ENCODE results near the gene CAPG.
A peak's percentile ranks its signal among the peaks of the same experiment; 100 is the strongest.

CAPG gene

DNA sequence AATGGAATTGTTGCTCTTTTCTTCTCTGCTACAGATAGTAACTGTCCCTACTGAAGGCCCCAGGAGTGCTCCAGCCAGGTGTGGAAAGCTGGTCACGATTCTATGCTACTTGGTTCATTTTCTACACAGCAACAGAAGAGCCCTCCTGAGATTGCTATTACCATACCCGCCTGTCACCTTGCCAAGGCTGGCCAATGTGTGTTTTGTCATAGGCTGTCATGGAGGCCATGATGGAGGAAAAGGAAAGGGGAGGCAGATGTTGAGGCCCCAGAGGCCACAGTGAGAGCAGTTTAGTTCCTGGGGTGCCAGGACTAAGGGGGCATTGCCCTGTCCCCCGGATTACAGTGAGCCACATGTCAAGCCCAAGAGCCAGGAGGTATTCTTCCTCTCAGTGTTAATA is 54.6 kb downstream of the CAPG start:
- no peak for DNase-seq

DNA sequence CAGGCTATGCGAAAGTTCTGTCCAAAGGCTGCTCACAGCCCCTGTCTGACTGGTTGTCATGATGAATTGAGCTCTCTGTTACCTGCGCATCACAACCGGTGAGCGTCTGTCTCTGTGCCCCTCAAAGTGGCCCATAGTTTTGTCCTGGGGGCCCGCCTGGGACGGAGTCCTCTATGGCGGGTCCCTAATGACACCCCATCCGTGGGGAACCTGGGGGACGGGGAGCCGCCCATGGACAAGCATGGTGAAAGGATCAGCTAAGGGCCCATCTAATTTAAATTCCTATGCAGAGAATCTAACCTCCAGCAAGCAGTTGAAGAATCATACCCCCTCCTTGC is 55.1 kb downstream of the CAPG start:
- no peak for DNase-seq

DNA sequence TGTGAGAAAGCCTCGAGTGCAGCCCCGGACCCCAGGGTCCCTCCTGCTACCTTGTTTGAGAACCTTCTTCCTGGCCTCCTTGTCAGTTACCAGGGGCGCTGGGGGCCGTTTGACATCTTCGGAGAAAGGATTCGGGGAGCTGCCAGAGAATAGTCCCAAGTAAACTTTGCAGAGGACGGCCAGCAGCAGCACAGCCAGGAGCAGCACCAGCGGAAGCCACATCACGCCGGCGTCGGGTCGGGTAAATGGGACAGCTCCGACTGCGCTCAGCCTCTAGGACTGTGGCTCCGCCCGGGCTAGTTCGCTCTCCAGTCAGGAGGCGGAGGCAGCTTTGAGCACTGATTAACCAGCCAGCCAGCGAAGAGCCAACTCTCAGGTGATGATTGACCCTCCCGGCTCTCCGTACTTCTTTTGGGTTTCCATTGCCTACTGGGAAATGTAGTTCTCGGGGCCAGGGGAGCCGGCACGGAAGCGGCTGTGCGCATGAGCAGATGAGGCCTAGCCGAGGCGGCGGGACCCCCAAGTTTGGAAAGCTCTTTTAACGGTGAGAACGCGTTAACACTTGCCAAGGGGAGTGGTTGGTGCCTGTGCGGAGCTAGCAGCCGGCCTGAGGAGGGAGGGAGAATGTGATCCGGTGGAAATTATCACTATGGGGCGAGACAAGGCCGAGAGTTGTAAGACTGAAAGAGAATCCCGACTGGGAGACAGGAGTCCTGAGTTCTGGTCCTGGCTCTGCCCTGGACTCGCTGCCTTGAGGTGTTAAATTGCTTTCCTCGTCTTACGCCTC is 55.7 kb downstream of the CAPG start, which contains the start of the genes ELMOD3 and RETSAT:
ELMOD3 (plus strand) TSS at position 484 of the 787 bp plus-strand sequence. CDS start 2,430 bp downstream, outside the sequence.
RETSAT (minus strand) TSS at position 243 of the 787 bp plus-strand sequence; CDS start at position 222, 21 bp downstream.
- DNase-seq = peak; percentile 98 to 99

DNA sequence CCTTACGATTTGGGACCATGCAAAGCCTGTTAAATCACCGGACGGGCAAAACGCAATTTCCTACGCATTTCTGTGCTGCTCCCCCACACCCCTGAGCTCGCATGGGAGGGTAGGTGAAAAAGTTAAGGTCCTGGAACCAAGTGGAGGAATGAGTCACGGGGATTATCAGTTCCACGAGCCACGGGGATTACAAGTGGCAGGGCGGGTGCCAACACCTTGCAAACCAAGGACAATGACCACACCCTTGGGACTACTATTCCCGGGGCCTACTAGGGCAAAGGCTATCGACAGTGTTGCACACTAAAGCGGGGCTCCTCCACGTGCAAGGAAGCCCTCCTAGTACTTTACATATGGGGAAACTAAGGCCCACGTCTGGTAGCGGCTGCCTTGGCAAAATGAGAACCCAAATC is 56.3 kb downstream of the CAPG start:
- peak in 1 of 2 donors; percentile 4 for DNase-seq

DNA sequence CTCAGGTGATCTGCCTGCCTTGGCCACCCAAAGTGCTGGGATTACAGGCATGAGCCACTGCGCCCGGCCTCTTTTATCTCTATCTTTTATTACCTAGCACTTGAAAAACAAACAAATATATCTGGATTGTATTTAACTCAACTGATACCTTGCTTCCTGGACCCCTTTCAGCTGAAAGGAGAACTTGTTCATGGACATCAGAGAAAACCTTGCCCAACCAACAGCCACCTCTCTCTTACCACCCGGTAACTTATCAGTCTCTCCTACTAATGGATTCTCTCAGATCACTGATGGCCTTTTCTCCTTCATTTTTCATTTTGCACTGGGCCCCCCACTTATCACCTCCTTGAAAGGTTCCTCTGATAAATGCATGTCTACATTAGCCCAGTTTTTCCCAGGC is 62.6 kb downstream of the CAPG start:
- no peak for DNase-seq
